IPS DF 6.9 (cell line): ENCODE data around the gene KRABD2.

Experiments
- DNase-seq: peaks from one replicate; pipeline ENCODE4 v3.0.0-alpha.2; 2013; ENCODE audit warnings: low read depth, low spot score
- H3K27ac ChIP-seq: one replicate; pipeline ENCODE4 v1.5.1; 2013; ENCODE audit warnings: low read length, control low read depth
- H3K27me3 ChIP-seq: 2 replicates; pipeline ENCODE4 v1.6.1; 2013; ENCODE audit warnings: mild to moderate bottlenecking, low read length; ENCODE audit not compliant: control insufficient read depth, insufficient read depth
- H3K36me3 ChIP-seq: 2 replicates; pipeline ENCODE4 v1.6.1; 2013; ENCODE audit warnings: low read length; ENCODE audit not compliant: control insufficient read depth, insufficient read depth
- H3K4me1 ChIP-seq: 2 replicates; pipeline ENCODE4 v1.6.1; 2013; ENCODE audit warnings: low read length; ENCODE audit not compliant: control insufficient read depth, insufficient read depth
- H3K4me3 ChIP-seq: 2 replicates; pipeline ENCODE4 v1.5.1; 2013; ENCODE audit warnings: mild to moderate bottlenecking, low read length
- H3K9me3 ChIP-seq: 2 replicates; pipeline ENCODE4 v1.6.1; 2013; ENCODE audit warnings: low read length, inconsistent platforms; ENCODE audit not compliant: control insufficient read depth, insufficient read depth
- WGBS: extraction: QIAGEN DNeasy Blood & Tissue Kit; methylation state at CpG from one replicate; pipeline ENCODE4 v1.1.7; 2013; ENCODE audit warnings: mixed read lengths, missing lambda C conversion rate; ENCODE audit not compliant: insufficient read length, insufficient coverage; 5-methylcytosine and 5-hydroxymethylcytosine counted together

Gene KRABD2

GRCh38 chr17:8345052-8345690 lies 31.3 kb downstream of the KRABD2 start:
- no peaks in the 10 kb centered on the region for H3K36me3 ChIP-seq
- H3K4me3 ChIP-seq = no peak overlapping the region
- no CpG with 5 or more reads among the region's 6 CpGs for whole genome bisulfite sequencing
- no peaks in the 10 kb centered on the region for H3K4me1 ChIP-seq
- DNase-seq = no peak
- H3K27me3 ChIP-seq = no peaks in the 10 kb centered on the region
- H3K9me3 ChIP-seq = no peaks in the 10 kb centered on the region
- no peak overlapping the region for H3K27ac ChIP-seq

GRCh38 chr17:8341456-8341855 lies 35.0 kb downstream of the KRABD2 start:
- no peaks in the 10 kb centered on the region for H3K36me3 ChIP-seq
- H3K4me3 ChIP-seq = no peak overlapping the region
- WGBS = no CpG with 5 or more reads among the region's 4 CpGs
- H3K27ac ChIP-seq = no peak overlapping the region
- DNase-seq = no peak
- no peaks in the 10 kb centered on the region; the same call in 1 of the 2 replicates for H3K4me1 ChIP-seq
- no peaks in the 10 kb centered on the region for H3K27me3 ChIP-seq
- no peaks in the 10 kb centered on the region for H3K9me3 ChIP-seq

- Histone ChIP-seq H3K9me3 (no peaks in the 10 kb centered on the region), H3K36me3 (no peaks in the 10 kb centered on the region), H3K27ac (no peak within 1 kb of the TSS), H3K4me3 (no peak within 1 kb of the TSS), H3K4me1 (no peaks in the 10 kb centered on the region; the same call in 1 of the 2 replicates), H3K27me3 (no peaks in the 10 kb centered on the region)
- DNase-seq = no peak
- no CpG with 5 or more reads among the region's 2 CpGs for WGBS
Observed at GRCh38 chr17:8339540-8339939, 37.0 kb downstream of the KRABD2 start, which contains the start of gene ODF4. TSS of gene ODF4 (plus strand) at chr17:8339840. CDS start at chr17:8340052, 212 bp downstream.

- no CpG with 5 or more reads among the region's 5 CpGs for WGBS
- Histone ChIP-seq H3K9me3 (no peaks in the 10 kb centered on the region), H3K4me3 (no peak overlapping the region), H3K27ac (no peak overlapping the region), H3K27me3 (no peaks in the 10 kb centered on the region), H3K4me1 (no peaks in the 10 kb centered on the region; the same call in 1 of the 2 replicates), H3K36me3 (no peaks in the 10 kb centered on the region)
- DNase-seq = no peak
Observed at GRCh38 chr17:8338753-8339140, 37.8 kb downstream of the KRABD2 start.

- H3K27ac ChIP-seq = no peak overlapping the region
- H3K4me3 ChIP-seq = no peak overlapping the region
- no peaks in the 10 kb centered on the region for H3K9me3 ChIP-seq
- WGBS = no CpG with 5 or more reads among the region's 11 CpGs
- no peaks in the 10 kb centered on the region for H3K36me3 ChIP-seq
- H3K4me1 ChIP-seq = no peaks in the 10 kb centered on the region; the same call in 1 of the 2 replicates
- H3K27me3 ChIP-seq = no peaks in the 10 kb centered on the region
- no peak for DNase-seq
Observed at GRCh38 chr17:8337802-8338752, 38.4 kb downstream of the KRABD2 start.

- no peaks in the 10 kb centered on the region; the same call in 1 of the 2 replicates for H3K4me1 ChIP-seq
Observed at GRCh38 chr17:8333281-8333680, 43.2 kb downstream of the KRABD2 start.

GRCh38 chr17:8332688-8333087 lies 43.8 kb downstream of the KRABD2 start:
- no peaks in the 10 kb centered on the region for H3K36me3 ChIP-seq
- H3K27ac ChIP-seq = no peak overlapping the region
- no peaks in the 10 kb centered on the region for H3K27me3 ChIP-seq
- DNase-seq = no peak
- H3K4me1 ChIP-seq = no peaks in the 10 kb centered on the region
- no peaks in the 10 kb centered on the region for H3K9me3 ChIP-seq
- H3K4me3 ChIP-seq = no peak overlapping the region
- no CpG with 5 or more reads among the region's 5 CpGs for WGBS

More at GRCh38 chr17:8333281-8333680, 43.2 kb downstream of the KRABD2 start:
- no peaks in the 10 kb centered on the region for H3K9me3 ChIP-seq
- no peaks in the 10 kb centered on the region for H3K36me3 ChIP-seq
- DNase-seq = no peak
- H3K27me3 ChIP-seq = no peaks in the 10 kb centered on the region
- no peak overlapping the region for H3K27ac ChIP-seq
- no CpG with 5 or more reads among the region's 4 CpGs for WGBS
- H3K4me3 ChIP-seq = no peak overlapping the region

- WGBS = no CpG with 5 or more reads among the region's 2 CpGs
- no peak for DNase-seq
- no peak overlapping the region for H3K4me3 ChIP-seq
Observed at GRCh38 chr17:8332128-8332527, 44.4 kb downstream of the KRABD2 start.

GRCh38 chr17:8327303-8327649 lies 49.2 kb downstream of the KRABD2 start:
- Histone ChIP-seq H3K4me3 (peak overlapping the region; percentile 50), H3K9me3 (no peaks in the 10 kb centered on the region)

More at GRCh38 chr17:8332128-8332527, 44.4 kb downstream of the KRABD2 start:
- Histone ChIP-seq H3K36me3 (no peaks in the 10 kb centered on the region), H3K27ac (no peak overlapping the region), H3K4me1 (peaks cover 2% of the 10 kb centered on the region; the same call in 1 of the 2 replicates), H3K27me3 (no peaks in the 10 kb centered on the region; the same call in 1 of the 2 replicates), H3K9me3 (no peaks in the 10 kb centered on the region)

More at GRCh38 chr17:8327303-8327649, 49.2 kb downstream of the KRABD2 start:
- Histone ChIP-seq H3K4me1 (peaks cover 2% of the 10 kb centered on the region; the same call in 1 of the 2 replicates), H3K36me3 (no peaks in the 10 kb centered on the region), H3K27me3 (no peaks in the 10 kb centered on the region; the same call in 1 of the 2 replicates), H3K27ac (no peak overlapping the region)
- DNase-seq = no peak
- WGBS = no CpG with 5 or more reads among the region's 25 CpGs
